ENCODE data around the gene CARD19.
"Not testable (repeated sequence)": the region's sequence is repeated elsewhere in the genome, so short reads cannot be mapped to it uniquely, and the experiment has no call there.

CARD19 gene

DNA sequence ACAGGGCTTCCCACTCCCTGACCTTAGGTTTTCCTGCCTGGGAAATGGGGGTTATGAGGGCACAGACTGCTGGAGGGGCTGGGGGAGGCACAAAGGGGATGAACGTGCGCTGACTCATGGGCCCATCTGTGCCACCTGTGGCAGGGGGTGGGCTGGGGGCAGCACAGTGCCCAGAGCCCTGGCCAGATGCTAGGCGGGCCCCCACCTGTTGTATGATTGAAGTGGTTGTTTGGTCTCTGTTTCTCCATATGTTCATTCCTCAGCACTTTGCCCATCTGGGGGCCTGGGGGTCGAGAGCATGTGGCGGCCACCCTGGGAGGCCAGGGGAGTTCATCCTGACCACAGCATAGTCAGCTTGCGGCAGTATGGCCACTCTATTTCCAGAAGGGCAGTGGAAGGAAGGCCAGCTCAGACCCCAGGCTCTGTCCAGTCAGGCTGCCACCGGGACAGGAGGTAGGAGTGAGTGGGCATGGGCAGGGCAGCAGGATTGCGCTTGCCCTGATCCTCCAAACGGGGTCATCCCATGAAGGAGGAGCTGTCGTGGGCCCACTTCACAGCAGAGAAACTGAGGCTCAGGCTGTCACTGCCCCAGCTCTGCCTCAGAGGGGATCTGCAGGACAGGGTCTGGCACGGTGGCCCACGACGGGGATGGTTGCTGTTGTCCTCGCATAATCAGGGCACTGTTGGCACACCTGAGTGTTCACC, 38.9 kb downstream of the CARD19 start:
- DNase-seq = peak; percentile 55

GRCh38 chr9:93136011-93136440, 40.0 kb downstream of the CARD19 start:
- DNase-seq = no peak

DNA sequence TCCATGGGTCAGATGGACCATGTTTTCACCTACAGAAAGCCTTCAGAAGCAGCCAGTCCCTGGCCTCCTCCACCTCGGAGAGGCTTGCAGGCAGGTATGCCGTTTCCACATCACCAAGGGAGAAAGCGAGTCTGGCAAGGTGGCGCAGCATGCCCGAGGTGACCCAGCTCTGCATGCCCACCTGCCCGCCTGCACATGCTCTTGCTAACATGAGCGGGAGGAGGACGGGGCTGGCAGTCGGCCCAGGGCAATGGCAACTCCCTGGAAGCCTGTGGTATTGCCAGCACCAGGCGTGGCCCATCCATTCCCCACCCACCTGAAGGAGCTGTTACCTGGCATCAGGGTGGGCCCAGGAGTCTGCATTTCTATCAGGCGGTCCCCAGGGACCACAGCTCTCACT, 41.3 kb downstream of the CARD19 start:
- no peak for DNase-seq

DNA sequence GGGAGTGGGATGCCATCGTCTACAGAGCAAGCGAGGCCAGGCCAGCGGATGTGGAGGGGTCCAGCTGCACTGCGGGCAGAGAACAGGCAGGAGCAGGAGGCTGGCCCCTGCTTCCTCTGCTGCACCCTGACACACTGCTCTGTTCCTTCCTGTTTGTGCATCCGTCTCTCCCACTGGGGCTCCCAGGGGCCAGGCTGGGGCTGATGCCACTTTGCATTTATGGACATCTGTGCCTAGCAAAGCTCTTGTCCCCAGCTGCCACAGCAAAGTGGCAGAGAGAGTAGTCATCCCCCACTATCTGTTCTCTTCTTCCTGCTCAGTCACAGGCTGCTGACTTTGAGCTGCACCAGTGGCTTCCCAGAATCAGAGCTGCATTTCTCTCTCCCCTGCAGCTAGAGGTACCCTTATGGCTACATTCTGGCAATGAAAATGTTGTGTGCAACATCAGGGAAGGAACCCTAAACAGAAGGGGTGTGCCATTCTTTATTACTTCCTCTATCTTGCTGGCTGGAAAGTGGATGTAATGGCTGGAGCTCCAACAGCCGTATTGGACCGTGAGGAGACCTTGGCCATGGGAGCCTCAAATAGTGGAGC, 42.3 kb downstream of the CARD19 start:
- no peak for DNase-seq

DNA sequence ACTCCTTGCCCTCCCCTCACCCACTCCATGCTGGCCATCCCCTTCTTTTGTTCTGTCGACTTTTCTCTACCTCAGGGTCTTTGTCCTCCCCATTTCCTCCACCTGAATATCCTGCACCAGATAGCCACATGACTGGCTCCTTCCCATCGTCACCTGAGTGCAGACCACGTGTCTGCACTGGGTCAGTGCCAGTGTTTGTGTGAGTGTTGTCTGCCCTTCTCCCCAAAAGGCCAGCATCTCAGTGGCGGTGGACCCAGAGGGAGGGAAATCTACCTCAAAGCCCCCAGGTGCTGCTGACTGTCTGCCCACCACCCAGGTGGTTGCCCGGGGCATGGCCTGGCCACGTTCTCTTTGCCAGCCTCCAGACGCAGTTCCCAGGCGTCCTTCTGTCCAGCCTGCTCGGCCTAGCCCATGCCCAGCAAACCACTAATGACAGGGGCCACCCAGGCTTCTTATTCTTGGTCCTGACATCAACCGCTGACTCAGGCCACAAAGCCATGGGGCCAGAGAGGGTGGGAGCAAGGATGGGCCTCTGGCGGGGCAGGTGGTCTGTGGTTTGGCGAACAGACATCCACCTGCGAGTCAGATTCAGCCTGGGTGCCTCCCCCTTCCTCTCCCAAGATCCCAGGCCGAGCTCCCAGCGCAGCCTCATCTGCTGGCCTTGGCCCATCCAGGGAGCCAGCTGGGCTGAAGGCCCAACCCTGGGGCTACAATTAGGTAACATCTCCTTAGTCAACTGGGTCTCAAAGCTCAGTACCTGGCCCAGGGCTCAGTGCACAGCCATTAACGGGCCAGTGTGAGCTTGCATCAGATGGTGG, 43.6 kb downstream of the CARD19 start:
- DNase-seq = no peak

DNA sequence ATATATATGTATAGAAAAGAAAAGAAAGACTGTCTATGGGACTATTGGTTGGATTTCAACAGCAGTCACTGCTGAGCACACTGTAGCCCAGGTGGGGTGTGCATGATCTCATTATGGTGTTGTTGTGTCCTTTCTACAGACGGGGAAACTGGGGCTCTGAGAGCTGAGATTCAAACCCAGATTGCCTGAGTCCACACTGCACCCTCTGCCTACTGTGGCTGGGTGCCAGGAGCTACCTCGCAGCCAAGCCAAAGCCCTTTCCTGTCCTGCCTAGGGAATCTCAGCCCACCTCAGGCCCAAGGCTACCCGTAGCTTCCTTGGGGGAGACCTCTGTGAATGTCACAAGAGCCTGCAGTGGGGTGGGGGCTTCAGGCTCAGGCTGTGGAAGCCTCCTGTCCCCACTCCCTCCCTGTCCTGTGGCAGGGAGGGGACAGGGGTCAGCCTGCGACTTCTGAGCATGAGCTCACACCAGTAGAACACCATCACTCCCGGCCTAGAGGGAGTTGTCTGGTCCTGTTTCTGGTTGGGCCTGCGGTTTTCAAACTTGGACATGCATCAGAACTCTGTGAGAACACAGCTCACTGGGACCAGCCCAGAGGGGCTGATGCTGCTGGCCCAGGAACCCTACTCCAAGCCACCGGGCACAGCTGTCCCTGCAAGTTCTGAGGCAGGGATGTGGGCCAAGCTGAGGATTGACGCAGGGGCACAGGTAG, 45.9 kb downstream of the CARD19 start:
- no peak for DNase-seq

DNA sequence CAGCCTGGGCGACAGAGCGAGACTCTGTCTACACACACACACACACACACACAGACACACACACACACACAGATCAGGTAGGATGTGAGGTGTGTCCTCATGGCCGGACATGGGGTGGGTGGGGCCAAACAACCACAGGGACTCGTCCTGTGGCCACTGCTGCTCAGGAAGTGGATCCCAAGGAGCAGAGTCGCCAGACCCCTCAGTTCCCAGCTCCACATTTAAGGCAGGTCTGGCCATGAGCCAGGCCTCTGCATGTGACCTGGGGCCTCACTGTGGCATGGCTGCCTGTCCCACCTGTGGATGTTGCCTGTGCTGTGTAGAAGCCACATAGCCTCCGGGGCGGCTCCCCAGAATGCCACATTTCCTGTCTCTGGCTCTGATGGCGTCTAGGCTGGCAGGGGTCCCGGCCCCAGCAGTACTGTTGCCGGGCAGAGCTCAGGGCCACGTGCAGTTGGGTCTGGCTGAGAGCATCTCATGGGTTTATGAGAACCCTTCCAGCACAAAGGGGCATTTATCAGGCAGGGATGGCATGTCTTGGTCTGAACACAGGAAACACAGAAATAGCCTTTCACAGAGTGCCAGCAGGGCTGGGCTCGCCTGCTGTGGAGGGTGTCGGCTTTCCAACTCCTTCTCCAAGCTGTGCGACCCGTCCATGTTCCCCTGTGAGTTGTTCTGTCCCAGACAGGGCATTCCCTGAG, 48.0 kb downstream of the CARD19 start:
- no peak for DNase-seq

- not testable (repeated sequence) for DNase-seq
These were observed 50.7 kb downstream of the CARD19 start for GRCh38 chr9:93146696-93147095.

DNA sequence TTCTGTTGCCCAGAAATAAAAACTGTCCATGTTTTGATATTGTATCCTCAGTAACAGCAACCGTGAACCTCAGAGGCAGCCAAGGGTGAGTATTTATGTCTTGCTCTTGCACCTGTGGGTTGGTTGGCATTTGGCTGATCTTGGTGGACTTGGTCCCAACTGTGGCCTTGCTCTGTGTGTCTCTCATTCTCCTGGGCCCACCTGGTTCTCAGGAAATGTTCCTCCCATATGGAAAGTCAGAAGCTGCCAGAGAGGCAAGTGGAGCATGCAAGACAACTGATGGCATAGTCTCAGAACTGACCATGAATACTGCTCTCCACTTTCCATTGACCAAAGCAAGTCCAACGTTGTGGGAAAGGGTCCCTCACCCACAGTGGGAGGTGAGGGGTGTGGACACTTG, 51.6 kb downstream of the CARD19 start:
- no peak for DNase-seq

DNA sequence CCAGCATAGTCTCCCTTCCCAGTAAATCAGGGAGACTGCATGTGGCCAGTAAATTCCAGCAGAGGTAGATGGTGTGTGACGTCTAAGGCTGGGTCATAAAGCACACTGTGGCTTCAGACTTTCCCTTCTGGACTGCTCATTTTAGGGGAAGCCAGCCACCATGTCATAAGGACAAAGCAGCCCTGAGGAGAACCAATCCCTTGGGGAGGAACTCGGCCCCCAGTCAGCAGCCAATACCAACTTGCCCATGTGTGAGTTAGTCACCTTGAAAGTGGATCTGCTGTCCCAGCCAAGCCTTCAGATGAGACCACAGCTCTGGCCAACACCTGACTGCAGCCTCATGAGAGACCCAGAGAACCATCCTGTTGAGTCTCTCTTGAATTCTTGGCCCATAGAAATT, 52.7 kb downstream of the CARD19 start:
- DNase-seq = no peak

GRCh38 chr9:93149361-93149760, 53.3 kb downstream of the CARD19 start:
- no peak for DNase-seq

- DNase-seq = no peak
These were observed 55.2 kb downstream of the CARD19 start for GRCh38 chr9:93151097-93151784.

DNA sequence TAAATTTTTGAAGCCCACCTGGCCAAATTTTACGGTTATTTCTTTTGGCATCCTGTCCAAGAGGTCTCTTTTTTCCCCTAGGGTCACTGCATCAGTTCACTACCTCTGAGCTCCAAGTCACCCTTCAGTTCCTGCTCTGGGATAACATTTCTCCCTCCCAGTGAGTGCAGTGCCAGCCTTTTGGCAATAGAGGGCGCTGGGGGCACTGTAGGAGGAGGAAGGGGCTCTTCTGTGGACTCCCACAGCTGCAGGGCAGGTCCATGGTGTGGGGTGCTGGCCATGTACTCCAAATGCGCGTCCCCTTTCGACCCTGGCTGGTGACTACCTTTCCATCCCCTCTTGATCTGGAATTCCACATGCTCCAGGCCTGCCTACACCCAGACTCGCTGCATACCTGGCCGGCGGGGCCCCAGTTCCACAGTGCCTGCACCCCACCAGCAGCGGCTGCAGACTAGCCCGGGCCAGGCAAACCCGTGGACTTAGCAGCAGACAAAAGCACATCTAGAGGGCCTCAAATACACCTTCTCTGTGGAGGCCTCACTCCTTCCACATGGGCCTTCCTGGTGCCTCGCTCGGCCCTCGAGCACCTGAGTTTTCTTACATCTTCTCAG, 58.4 kb downstream of the CARD19 start:
- peak; percentile 74 for DNase-seq

DNA sequence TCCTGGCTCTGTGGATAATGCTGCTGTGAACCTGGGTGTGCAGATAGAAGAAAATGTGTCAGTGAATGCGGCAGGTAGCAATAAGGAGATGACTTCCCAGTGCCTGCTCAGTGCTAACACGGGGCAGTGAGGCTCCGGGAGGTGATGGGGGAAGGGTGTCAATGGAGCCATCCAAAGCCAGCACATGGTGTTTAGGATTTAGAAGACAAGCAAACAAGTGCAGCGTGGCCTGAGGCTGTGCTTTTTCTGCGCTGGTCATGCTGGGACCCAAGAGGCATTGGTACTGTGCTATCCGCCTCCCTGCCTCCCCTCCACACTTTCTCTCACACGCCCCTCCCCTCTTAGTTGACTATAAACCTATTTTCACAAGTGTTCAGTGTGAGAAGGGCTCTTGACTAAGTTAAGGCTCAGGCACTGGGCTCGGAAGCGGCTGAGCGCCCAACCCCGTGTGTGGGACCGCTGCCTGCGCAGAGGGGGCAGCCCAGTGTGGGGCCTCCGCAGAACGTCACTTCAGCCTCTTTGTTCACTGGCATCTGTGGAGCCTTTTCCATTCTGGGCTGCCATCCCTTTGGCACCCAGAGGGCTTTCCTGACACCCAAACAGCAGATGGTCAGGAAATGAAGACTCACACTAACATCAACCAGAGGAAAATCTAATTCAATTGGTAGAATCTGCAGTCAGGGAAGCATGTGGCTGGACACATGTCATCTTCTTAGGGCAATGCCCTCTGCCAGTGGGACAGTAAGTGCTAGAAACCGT, 59.9 kb downstream of the CARD19 start:
- peak; percentile 51 for DNase-seq

- no peak for DNase-seq
These were observed 60.5 kb downstream of the CARD19 start for GRCh38 chr9:93156475-93157008.

GRCh38 chr9:93159601-93160471, 63.8 kb downstream of the CARD19 start:
- peak; percentile 86 for DNase-seq

DNA sequence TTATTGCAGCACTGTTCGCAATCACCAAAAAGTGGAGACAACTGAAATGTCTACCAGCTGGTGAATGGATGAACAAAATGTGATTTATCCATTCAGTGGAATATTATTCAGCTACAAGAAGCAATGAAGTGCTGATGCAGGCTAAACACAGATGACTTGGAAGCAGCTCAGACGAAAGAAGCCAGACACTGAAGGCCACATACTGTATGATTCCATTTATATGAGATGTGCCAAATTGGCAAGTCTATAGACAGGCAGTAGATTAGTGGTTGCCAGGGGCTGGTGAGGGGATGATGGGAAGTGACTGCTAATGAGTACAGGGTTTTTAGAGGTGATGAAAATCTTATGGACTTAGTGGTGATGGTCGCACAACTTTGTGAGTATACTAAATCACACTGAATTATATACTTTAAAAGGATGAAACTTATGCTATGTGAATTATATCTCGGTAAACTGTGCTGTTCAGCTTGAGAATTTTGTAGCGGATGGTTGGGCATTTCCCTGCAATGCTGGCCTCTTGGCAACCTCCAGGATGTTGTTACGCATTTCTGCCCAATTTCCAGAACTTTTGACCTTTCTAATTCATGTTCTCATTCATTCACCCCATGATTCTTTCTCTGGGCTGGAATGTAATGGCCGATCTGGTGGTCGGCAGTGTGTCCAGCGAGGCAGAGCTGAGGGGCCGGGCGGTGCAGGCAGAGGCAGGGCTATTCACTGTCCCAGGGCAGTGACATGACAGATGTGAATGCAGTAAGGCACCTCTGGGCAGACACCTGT, 66.0 kb downstream of the CARD19 start:
- no peak for DNase-seq

Data from NCI-H82 (cell line).